Osteoblast (primary cell): ENCODE results near the gene TMEM203. TPM values are rescaled to one million over a fixed set of nuclear protein-coding genes. Genes with fewer than 3 reads are reported as not detected.
A peak's percentile ranks its signal among the peaks of the same experiment; 100 is the strongest.

Experiments
- DNase-seq: peaks from one replicate; pipeline ENCODE4 v3.0.0; 2011; ENCODE audit warnings: low spot score, mixed read lengths; ENCODE audit not compliant: insufficient read length; ENCODE audit errors: missing footprints
- H2AFZ ChIP-seq: 2 replicates; pipeline ENCODE4 v1.6.0; 2011; ENCODE audit warnings: mild to moderate bottlenecking, low read length
- H3K27ac ChIP-seq: 2 replicates; pipeline ENCODE4 v1.5.1; 2011; ENCODE audit warnings: mild to moderate bottlenecking, low read depth, low read length, moderate library complexity
- H3K27me3 ChIP-seq: 2 replicates; pipeline ENCODE4 v1.6.0; 2012; ENCODE audit warnings: mild to moderate bottlenecking, control low read depth, inconsistent platforms, low read length, moderate library complexity; ENCODE audit not compliant: insufficient read depth
- H3K36me3 ChIP-seq: 2 replicates; pipeline ENCODE4 v1.5.1; 2011; ENCODE audit warnings: mild to moderate bottlenecking, low read length, control low read depth, moderate library complexity; ENCODE audit not compliant: insufficient read depth
- H3K4me1 ChIP-seq: 2 replicates; pipeline ENCODE4 v1.5.1; 2011; ENCODE audit warnings: mild to moderate bottlenecking, low read length, control low read depth, moderate library complexity; ENCODE audit not compliant: insufficient read depth
- H3K4me2 ChIP-seq: 2 replicates; pipeline ENCODE4 v1.6.0; 2011; ENCODE audit warnings: mild to moderate bottlenecking, low read length; ENCODE audit not compliant: insufficient read depth
- H3K4me3 ChIP-seq: fragments of 200-600 bp; sonication (generic); 3 replicates; pipeline ENCODE4 v1.5.1; 2012; ENCODE audit warnings: mild to moderate bottlenecking, low read length, inconsistent platforms; ENCODE audit not compliant: insufficient read depth
- H3K79me2 ChIP-seq: 2 replicates; pipeline ENCODE4 v1.6.0; 2012; ENCODE audit warnings: mild to moderate bottlenecking, low read length, control low read depth, inconsistent platforms; ENCODE audit not compliant: insufficient read depth
- H3K9me3 ChIP-seq: 2 replicates; pipeline ENCODE4 v1.5.1; 2011; ENCODE audit warnings: low read depth, low read length, control low read depth
- H4K20me1 ChIP-seq: 2 replicates; pipeline ENCODE4 v1.6.0; 2012; ENCODE audit warnings: mild to moderate bottlenecking, low read length, control low read depth; ENCODE audit not compliant: insufficient read depth
- total RNA-seq: library from RNA; depleted of rRNA; stranded (reverse); fragments of >200 nt; gene quantifications from 2 replicates; pipeline ENCODE4 v1.2.3, GENCODE V29; 2012
- TF ChIP-seq, protein P1 (sequence below): IDR thresholded peaks from 2 replicates; pipeline ENCODE4 v1.5.1; 2011; ENCODE audit warnings: mild to moderate bottlenecking, low read depth, low read length, moderate library complexity; ENCODE audit errors: extremely low read depth

Gene TMEM203
- total RNA-seq, 1 donor = 36.9 TPM

GRCh38 chr9:137170486-137171148 is 34.8 kb downstream of the TMEM203 start:
- Histone ChIP-seq H4K20me1 (no peaks in the 10 kb centered on the region), H3K79me2 (no peaks in the 10 kb centered on the region), H3K9me3 (no peaks in the 10 kb centered on the region), H3K27ac (no peak overlapping the region), H3K36me3 (no peaks in the 10 kb centered on the region), H3K4me1 (no peaks in the 10 kb centered on the region), H3K27me3 (peaks cover 40% of the 10 kb centered on the region), H3K4me2 (no peak overlapping the region), H3K4me3 (no peak overlapping the region), H2AFZ (no peak overlapping the region)
- TF ChIP-seq, protein P1, sequence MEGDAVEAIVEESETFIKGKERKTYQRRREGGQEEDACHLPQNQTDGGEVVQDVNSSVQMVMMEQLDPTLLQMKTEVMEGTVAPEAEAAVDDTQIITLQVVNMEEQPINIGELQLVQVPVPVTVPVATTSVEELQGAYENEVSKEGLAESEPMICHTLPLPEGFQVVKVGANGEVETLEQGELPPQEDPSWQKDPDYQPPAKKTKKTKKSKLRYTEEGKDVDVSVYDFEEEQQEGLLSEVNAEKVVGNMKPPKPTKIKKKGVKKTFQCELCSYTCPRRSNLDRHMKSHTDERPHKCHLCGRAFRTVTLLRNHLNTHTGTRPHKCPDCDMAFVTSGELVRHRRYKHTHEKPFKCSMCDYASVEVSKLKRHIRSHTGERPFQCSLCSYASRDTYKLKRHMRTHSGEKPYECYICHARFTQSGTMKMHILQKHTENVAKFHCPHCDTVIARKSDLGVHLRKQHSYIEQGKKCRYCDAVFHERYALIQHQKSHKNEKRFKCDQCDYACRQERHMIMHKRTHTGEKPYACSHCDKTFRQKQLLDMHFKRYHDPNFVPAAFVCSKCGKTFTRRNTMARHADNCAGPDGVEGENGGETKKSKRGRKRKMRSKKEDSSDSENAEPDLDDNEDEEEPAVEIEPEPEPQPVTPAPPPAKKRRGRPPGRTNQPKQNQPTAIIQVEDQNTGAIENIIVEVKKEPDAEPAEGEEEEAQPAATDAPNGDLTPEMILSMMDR = no peak
- DNase-seq = peak; percentile 95

- Histone ChIP-seq H3K79me2 (no peaks in the 10 kb centered on the region), H3K4me1 (no peaks in the 10 kb centered on the region), H3K4me2 (no peak within 1 kb of the TSS), H3K27ac (no peak within 1 kb of the TSS), H3K36me3 (no peaks in the 10 kb centered on the region), H2AFZ (no peak within 1 kb of the TSS), H3K9me3 (no peaks in the 10 kb centered on the region), H4K20me1 (no peaks in the 10 kb centered on the region), H3K27me3 (peaks cover 46% of the 10 kb centered on the region), H3K4me3 (no peak within 1 kb of the TSS)
- no peak for DNase-seq
- TF ChIP-seq, protein P1 = no peak
Observed at GRCh38 chr9:137169896-137170358, 35.5 kb downstream of the TMEM203 start, which contains the start of gene LRRC26. LRRC26 (minus strand) TSS chr9:137170051; CDS start chr9:137169943, 108 bp downstream.

GRCh38 chr9:137168904-137169856 is 36.3 kb downstream of the TMEM203 start:
- Histone ChIP-seq H4K20me1 (no peaks in the 10 kb centered on the region), H3K4me2 (no peak overlapping the region), H3K4me3 (no peak overlapping the region), H2AFZ (no peak overlapping the region), H3K36me3 (no peaks in the 10 kb centered on the region), H3K27me3 (peaks cover 53% of the 10 kb centered on the region), H3K27ac (no peak overlapping the region), H3K9me3 (no peaks in the 10 kb centered on the region), H3K79me2 (no peaks in the 10 kb centered on the region), H3K4me1 (no peaks in the 10 kb centered on the region)
- TF ChIP-seq, protein P1 = no peak
- DNase-seq = peak; percentile 97

DNA sequence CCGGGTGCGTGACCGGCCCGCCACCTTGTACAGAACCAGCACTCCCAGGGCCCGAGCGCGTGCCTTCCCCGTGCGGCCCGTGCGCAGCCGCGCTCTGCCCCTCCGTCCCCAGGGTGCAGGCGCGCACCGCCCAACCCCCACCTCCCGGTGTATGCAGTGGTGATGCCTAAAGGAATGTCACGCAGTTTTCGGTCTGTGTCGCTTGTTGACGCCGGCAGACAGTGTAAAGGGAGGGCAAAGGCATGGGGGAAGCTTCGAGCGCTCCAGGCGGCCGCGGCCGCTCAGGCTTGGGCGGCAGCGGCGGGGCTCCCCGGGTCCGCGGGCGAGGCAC is 36.9 kb downstream of the TMEM203 start:
- H3K27ac ChIP-seq = no peak overlapping the region
- DNase-seq = peak; percentile 93
- no peaks in the 10 kb centered on the region for H3K36me3 ChIP-seq
- no peak overlapping the region for H3K4me2 ChIP-seq
- peaks cover 59% of the 10 kb centered on the region for H3K27me3 ChIP-seq
- no peaks in the 10 kb centered on the region for H3K79me2 ChIP-seq
- TF ChIP-seq, protein P1 = no peak
- no peaks in the 10 kb centered on the region for H3K9me3 ChIP-seq
- H3K4me3 ChIP-seq = no peak overlapping the region
- H3K4me1 ChIP-seq = no peaks in the 10 kb centered on the region
- H4K20me1 ChIP-seq = no peaks in the 10 kb centered on the region
- no peak overlapping the region for H2AFZ ChIP-seq
